Activated effector memory CD4-positive, alpha-beta T cell treated with Interleukin-2 at 50 U/mL for 16 hours (primary cell): ENCODE measurements around the gene IPO5.
"Not testable (repeated sequence)": the region's sequence is repeated elsewhere in the genome, so short reads cannot be mapped to it uniquely, and the experiment has no call there.

Experiments
- DNase-seq: peaks from one replicate; pipeline ENCODE4 v3.0.0-alpha.2; 2020

IPO5 gene

DNA sequence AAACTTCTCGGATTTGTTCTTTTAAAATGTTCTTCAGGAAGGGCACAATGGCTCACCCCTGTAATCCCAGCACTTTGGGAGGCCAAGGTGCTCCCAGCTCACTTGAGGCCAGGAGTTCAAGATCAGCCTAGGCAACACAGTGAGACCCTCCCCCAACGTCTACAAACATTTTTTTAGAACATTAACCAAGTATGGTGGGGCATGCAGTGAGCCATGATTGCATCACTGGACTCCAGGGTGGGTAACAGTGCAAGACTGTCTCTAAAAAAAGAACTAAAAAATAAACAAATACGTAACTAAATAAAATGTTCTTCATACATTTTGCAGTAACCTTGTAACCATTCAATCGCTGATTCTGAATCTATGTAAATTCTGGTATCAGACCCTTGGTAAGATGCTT is 2.1 kb upstream of the IPO5 start:
- no peak for DNase-seq

DNA sequence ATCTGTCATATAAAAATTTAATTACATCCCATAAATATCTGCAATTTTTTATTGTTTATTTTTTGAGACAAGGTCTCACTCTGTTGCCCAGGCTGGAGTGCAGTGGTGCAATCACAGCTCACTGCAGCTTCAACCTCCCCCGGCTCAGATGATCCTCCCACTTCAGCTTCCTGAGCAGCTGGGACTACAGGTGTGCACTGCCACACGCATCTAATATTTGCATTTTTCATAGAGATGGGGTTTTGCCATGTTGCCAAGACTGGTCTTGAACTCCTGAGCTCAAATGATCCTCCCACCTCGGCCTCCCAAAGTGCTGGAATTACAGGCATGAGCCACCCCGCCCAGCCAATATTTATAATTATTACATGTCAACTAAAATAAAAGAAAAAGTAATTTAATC is 644 bp upstream of the IPO5 start:
- not testable (repeated sequence) for DNase-seq

DNA sequence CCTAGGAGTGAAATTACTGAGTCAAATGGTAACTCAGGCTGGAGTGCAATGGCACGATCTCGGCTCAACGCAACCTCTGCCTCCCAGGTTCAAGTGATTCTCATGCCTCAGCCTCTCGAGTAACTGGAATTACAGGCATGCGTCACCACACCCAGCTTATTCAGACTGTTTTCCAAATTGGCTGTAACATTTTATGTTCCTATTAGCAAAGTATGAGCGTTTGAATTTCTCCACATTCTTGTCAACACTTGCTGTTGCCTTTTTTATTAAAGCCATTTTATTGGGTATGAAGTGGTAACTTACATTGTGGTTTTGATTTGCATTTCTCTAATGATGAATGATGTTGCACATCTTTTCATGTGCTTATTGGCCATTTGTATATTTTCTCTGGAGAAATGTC is 7.9 kb downstream of the IPO5 start:
- DNase-seq: no peak

DNA sequence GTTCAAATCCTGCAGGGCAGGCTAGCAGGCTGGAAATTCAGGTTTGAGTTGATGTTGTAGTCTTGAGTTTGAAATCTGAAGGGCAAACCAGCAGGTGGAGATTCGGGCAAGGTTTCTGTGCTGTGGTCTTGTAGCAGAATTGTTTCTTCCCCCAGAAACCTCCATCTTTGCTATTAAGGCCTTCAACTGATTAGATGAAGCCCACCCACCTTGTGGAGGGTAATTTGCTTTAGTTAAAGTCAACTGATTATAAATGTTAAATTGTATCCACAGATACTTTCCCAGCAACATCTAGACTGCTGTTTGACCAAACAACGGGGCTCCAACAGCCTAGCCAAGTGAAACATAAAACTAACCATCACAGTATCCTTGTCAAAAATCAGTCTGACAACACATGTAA is 9.4 kb downstream of the IPO5 start:
- no peak for DNase-seq

DNA sequence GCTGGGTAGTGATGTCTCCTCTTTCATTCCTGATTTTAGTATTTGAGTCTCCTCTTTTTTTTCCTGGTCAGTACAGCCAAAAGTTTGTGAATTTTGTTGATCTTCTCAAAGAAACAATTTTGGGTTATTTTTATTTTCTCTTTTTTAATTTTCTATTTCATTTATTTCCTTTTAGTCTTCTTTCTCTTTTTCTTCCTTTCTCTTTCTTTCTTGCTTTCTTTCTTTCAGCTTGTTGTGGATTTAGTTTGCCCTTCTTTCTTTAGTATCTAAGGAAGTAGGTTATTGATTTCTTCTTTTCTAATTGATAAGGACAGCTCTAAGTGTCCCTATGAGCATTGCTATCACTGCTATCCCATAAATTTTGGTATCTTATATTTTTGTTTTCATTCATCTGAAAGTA is 13.8 kb downstream of the IPO5 start:
- DNase-seq: no peak

DNA sequence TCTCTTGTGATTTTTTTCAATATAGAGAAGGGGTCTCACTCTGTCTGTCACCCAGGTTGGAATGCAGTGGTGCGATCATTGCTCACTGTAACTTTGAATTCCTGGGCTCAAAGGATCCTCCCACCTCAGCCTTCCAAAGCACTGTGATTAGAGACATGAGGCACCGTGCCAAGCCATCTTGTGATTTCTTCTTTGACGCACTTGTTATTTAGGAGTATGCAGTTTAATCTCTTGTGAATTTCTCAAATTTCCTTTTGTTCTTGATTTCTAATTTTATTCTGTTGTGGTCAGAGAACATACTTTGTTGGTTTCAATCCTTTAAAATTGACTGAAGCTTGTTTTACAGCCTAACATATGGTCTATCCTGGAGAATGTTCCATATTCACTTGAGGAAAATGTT is 14.5 kb downstream of the IPO5 start:
- DNase-seq: no peak

DNA sequence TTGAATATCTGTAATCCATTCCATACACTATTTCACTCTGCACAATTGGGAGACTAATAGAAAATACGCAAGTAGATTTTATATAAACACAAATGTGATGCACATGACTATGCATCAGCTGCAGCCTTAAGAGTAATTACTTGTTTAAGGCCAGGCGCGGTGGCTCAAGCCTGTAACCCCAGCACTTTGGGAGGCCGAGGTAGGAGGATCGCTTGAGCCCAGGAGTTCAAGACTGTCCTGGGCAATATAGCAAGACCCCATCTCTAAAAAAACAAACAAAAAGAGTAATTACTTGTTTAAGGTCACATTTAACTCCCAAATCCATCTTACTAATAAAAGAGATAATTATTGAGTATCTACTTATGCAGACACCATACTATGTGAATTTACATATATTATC is 18.0 kb downstream of the IPO5 start:
- DNase-seq: no peak

DNA sequence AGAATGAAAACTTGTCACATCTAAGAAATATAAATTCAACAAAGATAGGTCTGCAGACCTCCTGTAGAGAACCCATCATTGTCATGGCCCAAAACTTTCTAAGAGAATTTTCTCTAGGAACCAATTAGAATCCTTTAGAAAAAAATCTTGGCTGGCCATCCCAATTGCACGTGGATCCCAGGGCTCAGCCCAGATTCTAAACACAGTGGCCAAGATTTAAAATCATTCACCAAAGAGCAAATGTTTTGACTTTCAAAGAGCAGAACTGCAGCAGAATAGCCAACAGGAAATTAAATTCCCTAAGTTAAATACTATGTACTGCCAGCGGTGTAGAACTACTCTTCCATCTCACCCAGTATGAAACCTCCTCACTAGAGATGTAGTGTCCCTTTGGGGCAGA is 21.3 kb downstream of the IPO5 start:
- no peak for DNase-seq

DNA sequence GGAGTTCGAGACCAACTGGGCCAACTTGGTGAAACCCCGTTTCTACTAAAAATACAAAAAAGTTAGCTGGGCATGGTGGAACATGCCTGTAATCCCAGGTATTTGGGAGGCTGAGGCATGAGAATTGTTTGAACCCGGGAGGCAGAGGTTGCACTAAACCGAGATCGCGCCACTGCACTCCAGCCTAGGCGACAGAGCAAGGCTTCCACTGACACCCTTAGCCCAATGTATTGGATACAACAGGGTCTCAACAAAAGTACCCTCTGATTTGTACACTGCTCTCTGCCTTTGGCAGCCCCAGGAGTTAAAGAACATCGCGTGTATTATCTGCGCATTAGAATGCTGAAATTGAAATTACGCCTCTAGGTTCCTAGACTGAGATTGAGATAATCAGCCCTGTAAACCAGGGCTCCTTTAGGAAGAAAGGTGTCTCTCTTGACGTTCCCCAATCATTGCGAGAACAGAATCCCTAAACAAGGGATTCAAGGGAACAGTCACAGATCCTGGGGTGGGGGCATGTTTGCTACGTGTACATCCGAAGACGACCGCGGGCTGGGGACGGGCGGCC is 21.9 kb downstream of the IPO5 start:
- no peak for DNase-seq

DNA sequence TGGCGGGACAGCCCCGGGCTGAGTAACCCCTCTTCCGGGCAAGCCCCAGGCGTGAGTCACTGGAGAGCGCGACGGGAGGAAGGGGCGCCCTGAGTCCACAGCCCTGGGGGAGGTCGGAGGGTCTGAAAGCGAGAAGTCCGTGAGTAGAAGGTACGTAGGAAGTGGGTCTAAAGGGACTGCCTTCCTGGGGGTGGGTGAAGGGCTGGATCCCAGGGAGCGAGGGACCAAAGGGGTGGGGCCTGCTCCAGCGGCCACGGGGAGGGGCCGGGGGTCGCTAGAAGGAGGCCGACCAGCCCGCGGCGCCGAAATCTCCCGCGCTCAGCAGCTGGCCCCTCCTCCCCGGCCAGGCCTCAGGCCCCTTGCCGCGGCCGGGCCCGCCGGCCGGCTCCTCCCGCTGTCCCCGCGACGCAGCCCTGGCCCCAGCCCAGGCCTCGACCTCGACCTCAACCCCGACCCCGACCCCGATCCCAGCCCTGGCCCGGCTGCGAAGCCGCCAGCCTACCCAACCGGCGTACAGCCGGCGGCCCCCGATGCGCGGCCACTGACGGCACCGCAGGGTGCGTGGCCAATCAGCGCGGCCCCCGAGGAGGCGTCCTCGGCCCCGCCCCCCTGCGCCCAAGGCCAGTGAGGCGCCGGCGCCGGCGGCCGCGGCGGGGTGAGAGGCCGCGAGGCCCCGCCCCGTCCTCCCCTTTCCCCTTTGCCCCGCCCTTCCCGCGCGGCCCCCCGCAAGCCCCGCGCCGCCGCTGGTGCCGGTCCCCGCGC is 22.6 kb downstream of the IPO5 start:
- peak; percentile 86 for DNase-seq

DNA sequence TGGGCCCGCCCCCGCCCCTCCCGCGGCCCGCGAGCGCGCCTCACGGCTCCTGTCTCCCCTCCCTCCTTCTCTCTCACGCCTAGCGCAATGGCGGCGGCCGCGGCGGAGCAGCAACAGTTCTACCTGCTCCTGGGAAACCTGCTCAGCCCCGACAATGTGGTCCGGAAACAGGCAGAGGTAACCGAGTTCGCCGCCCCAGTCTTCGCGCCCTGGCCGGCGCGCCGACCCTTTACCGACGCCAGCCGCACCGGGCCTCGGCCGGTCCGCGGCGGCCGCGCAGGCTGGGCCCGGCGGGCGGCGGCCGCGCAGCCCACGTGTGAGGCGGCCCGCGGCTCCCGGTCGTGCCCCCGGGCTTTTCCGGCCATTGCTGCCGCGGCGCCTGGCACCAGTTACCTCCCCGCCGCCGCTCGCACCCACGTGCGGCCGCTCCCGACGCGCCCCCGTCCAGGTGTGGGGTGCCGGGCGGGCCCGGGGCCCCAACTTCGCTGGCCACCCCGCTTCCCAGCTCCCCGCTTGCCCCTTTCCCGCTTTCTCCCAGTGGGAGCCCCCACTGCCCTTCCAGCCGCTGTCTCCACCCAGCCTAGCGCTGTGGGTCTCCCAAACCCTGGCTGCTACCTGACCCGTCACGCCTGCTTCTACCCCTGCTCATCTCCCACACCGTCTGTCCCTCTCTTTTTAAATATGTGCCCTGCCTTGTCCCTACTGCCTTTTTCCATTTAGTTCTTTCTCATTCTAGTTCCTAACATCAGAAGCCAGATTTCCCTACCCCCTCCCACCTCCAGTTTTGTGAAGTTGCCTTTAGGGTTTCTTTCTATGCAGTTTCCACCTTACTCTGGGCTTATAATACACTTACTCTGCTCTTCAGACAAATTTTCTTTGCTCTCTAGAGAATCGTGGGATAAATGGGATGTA is 23.4 kb downstream of the IPO5 start:
- DNase-seq: no peak

DNA sequence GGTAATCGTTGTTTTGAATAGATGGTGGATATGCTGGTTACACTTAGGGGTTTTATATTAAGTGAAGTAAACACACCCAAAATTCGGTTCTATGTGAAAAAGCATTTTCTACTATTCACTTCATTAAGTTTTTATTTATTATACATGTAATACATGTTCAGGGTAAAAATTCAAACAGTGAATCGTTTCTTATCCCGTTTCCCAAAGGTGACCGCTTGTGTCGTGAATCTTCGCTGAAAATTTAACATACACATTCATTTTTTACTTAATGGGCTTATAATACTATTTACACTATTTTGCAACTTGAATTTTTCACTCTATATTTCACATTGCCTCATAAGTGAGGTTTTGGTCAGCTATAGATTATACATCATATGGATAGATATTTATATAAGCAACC is 24.5 kb downstream of the IPO5 start:
- no peak for DNase-seq

DNA sequence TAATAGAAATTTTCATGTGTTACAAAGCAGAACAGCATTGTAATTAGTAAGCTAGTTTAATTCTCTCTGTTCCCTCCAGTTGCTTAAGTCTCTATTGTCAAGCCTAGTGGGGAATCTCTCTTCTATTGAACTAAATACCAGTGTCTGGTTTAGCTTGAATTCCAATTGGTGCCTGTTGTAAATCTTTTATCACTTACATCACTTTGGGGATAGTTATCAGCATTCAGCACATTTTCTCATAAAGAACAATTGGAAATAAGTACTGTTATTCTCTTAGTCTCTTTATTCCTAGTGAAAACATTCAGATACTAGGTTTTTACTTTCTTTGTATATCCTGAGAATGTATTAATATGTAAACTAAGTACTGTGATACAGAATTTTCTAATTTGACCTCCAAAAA is 25.2 kb downstream of the IPO5 start:
- DNase-seq: no peak

DNA sequence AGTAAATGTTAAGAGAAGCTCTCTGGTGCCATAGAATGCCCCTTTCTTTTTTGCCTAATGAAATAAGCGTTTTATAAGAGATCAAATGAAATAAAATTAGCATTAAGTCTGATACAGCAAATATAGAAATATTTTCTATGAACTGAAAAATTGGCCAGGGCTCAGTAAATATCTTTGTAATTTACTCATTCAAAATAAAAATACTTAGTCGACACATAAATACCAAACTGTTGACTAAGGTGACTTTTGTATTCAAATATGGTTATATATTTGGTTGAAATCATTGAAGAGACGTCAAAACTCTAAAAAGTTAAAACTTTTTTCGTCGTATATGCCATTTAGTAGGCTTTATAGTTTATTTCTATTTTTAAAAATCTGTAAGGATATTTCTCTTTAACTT is 25.6 kb downstream of the IPO5 start:
- DNase-seq: no peak

DNA sequence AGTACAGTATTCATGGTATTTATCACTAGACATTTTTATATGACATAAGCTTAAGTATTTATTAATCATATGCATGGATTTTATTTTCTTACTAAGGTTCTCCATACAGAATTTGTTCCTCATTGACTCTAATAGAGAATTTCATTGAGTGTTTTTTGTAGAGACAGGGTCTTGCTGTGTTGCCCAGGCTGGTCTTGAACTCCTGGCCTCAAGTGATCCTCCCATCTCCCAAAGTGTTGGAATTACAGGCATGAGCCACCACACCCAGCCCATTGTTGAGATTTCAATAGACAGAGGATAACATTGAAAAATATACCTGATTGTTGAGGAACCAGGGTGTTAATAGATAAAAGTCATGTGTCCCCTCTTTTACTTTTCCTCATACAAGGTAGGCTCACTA is 26.1 kb downstream of the IPO5 start:
- DNase-seq: no peak

DNA sequence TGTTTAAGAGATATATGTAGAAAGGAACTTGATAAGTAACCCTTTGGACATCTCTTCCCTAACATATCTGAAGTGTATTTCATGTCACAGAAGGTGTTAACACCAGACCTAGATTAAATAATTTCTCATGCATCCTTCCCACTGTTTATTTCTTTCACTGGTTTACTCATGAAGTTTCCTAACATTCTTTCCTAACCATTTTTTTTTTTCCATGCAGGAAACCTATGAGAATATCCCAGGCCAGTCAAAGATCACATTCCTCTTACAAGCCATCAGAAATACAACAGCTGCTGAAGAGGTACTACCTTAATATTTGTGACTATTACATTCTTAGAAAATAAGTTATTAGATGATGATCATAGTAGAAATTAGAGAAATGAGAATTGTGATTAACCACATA is 28.8 kb downstream of the IPO5 start:
- DNase-seq: no peak

DNA sequence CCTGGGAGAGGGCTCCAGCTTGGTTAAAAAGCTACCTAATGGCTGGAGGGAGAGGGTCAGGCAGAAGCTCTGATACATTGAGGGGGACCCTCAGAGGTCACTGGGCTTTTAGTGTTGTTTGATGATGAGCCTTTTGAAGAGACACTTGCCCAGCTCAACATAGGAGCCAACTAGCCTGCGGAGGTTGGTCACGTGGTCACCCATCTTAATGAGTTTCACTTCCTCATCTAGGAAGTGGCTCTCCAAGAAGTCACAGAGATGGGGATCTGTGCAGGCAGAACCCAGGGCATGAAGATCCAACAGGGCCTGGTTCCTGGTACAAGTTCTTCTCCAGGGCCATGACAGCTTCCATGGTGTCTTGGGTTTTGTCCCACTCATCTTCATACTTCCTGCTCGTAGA is 33.4 kb downstream of the IPO5 start:
- DNase-seq: no peak

DNA sequence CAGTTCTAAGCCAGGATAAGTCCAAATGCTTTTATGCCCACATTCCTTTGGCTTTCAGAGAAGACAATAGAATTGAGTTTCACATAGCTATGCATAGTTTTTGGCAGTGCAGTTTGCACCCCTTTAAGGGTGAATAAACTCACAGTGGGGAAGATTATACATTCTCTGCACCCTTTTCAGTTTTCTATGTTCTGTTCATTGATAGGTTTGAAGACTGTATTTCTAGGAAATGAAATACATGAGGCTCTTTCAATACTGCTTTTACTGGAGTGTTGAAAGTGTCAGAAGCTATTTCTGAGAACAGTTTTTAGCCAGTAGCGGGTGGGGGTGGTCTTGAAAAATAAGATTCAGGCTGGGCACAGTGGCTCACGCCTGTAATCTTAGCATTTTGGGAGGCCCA is 46.2 kb downstream of the IPO5 start:
- no peak for DNase-seq

DNA sequence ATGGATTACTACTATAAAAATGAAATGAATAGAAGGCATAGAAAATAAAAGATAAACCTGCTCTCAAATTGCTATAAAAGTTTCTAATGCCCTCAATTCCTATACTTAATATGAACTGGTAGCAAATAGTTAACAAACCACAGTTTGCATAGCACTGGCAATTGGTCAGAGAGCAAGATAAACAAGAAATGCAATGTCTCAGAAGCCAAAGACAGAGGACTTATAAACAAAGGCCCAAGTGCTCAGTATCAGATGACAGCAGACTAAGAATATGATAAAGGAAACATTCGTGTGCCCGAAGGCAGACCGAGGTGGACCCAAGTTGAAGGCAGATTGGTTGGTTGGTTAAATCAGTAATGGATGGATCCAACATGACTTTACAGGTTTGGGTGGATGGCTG is 50.6 kb downstream of the IPO5 start:
- DNase-seq: no peak

DNA sequence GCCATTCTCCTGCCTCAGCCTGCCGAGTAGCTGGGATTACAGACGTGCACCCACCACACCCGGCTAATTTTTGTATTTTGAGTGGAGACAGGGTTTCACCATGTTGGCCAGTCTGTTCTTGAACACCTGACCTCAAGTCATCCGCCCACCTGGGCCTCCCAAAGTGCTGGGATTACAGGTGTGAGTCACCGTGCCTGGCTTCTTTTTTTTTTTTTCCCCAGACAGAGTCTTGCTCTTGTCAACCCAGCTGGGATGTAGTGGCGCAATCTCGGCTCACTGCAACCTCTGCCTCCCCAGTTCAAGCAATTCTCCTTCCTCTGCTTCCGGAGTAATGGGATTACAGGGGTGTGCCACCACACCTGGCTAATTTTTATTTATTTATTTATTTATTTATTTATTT is 51.5 kb downstream of the IPO5 start:
- not testable (repeated sequence) for DNase-seq

DNA sequence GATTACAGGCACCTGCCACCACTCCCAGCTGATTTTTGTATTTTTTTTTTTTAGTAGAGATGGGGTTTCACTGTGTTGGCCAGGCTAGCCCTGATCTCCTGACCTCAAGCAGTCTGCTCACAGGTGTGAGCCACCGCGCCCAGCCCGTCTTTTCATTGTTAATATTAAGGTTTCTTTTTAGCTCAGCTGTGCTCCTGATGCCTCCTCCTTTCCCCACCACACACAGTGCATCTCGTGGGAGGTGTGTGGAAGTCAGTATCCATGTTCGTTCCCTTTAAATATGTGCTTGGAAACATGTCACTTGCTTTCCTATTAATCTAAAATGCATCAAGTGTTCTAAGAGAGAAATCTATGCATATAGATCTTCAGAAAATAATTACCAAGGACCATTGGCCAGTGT is 53.5 kb downstream of the IPO5 start:
- no peak for DNase-seq

DNA sequence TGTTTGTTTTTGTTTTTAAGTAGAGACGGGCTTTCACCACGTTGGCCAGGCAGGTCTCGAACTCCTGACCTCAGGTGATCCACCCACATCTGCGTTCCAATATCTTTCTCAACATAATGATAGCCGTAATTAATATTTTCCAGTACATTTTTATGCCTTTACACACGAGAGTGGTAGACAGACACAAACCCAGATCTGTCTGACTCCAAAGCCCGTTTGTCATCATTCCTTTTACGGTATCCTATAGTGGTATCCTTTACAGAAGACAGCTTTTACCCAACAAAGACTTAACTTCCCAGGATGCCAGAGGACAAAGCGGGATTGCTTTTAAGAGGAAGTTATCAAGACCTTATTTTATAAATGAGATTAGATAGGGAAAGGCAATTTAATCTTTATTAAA is 59.8 kb downstream of the IPO5 start:
- no peak for DNase-seq

DNA sequence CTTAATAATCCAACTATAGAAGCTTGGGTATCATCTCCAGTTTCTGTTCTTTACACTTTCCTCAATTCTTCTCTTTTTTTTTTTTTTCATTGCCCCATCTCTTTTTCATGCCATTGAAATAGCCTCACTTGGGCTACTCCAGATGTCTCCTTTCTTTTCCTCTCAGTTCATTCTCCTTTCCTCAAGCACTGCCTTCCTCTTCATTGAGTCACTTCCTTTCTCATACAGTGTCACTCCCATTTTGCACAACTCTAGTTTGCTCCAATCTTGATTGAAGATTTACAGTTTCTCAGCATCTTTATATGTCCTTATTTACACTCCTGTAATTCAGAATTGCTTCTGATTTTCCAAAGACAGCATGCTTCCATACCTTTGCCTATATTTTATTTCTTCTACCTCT is 61.3 kb downstream of the IPO5 start:
- DNase-seq: no peak

DNA sequence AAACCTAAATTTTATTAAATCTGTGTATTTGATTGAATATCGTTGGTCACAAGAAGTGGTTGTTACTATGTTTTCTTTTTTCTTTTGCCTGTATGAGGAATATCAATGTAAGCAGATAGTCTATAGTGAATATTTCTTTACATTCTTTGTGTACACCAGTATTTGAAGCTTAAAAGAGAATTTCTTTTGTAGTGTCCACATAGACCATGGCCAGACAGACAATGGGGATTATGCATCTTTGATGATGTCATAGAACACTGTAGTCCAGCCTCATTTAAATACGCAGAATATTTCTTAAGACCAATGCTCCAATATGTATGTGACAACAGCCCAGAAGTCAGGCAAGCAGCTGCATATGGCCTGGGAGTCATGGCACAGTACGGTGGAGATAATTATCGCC is 64.8 kb downstream of the IPO5 start:
- no peak for DNase-seq
